Fibroblast of mammary gland (primary cell): ENCODE measurements around the gene MYCN.

ENCODE experiments used
- DNase-seq: peaks from one replicate; pipeline ENCODE4 v3.0.0-alpha.2; 2010; ENCODE audit warnings: low read depth
- H3K4me3 ChIP-seq: 2 replicates; pipeline ENCODE4 v1.5.1; 2011; ENCODE audit warnings: low read depth, mild to moderate bottlenecking, low read length, moderate library complexity; ENCODE audit not compliant: control insufficient read depth
- TF ChIP-seq, protein P1 (sequence below): conservative IDR thresholded peaks from 2 replicates; pipeline ENCODE4 v1.5.1; 2011; ENCODE audit warnings: low read depth, low read length, inconsistent platforms; ENCODE audit not compliant: control insufficient read depth, insufficient read depth

MYCN gene

DNA sequence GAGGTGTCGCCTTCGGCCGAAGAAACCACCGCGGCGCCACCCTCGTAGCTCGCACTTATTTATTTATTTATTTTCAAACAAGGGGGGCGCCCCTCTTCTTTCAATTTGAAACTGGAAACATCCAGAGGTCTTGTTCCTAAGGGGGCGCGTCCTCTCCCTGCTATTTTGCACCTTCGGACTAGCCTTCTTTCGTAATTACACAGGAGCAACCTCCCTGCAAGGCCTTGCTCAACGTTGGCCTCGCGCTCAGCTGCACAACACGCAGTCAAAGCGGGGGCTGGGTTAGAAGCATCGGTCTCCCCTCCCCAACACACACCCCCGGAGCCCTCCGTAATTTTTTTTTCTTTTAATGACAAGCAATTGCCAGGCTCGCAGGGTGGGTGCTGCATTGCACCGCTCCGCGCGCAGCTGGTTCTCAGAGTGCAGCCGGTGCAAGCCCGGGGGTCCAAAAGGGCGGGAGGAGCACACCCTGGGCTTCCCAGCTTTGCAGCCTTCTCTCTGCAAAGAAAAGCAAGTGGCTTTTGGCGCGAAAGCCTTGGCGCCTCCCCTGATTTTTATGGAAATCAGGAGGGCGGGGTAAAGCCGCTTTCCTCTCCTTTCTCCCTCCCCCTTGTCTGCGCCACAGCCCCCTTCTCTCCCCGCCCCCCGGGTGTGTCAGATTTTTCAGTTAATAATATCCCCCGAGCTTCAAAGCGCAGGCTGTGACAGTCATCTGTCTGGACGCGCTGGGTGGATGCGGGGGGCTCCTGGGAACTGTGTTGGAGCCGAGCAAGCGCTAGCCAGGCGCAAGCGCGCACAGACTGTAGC lies at the start of gene MYCN:
TSS of gene MYCN (plus strand) at position 697 of the 807 bp plus-strand sequence. CDS start 1,515 bp downstream, outside the sequence.
- no peak within 1 kb of the TSS for H3K4me3 ChIP-seq
- TF ChIP-seq, protein P1, sequence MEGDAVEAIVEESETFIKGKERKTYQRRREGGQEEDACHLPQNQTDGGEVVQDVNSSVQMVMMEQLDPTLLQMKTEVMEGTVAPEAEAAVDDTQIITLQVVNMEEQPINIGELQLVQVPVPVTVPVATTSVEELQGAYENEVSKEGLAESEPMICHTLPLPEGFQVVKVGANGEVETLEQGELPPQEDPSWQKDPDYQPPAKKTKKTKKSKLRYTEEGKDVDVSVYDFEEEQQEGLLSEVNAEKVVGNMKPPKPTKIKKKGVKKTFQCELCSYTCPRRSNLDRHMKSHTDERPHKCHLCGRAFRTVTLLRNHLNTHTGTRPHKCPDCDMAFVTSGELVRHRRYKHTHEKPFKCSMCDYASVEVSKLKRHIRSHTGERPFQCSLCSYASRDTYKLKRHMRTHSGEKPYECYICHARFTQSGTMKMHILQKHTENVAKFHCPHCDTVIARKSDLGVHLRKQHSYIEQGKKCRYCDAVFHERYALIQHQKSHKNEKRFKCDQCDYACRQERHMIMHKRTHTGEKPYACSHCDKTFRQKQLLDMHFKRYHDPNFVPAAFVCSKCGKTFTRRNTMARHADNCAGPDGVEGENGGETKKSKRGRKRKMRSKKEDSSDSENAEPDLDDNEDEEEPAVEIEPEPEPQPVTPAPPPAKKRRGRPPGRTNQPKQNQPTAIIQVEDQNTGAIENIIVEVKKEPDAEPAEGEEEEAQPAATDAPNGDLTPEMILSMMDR, result peak; percentile 33
- peak; percentile 36 for DNase-seq

DNA sequence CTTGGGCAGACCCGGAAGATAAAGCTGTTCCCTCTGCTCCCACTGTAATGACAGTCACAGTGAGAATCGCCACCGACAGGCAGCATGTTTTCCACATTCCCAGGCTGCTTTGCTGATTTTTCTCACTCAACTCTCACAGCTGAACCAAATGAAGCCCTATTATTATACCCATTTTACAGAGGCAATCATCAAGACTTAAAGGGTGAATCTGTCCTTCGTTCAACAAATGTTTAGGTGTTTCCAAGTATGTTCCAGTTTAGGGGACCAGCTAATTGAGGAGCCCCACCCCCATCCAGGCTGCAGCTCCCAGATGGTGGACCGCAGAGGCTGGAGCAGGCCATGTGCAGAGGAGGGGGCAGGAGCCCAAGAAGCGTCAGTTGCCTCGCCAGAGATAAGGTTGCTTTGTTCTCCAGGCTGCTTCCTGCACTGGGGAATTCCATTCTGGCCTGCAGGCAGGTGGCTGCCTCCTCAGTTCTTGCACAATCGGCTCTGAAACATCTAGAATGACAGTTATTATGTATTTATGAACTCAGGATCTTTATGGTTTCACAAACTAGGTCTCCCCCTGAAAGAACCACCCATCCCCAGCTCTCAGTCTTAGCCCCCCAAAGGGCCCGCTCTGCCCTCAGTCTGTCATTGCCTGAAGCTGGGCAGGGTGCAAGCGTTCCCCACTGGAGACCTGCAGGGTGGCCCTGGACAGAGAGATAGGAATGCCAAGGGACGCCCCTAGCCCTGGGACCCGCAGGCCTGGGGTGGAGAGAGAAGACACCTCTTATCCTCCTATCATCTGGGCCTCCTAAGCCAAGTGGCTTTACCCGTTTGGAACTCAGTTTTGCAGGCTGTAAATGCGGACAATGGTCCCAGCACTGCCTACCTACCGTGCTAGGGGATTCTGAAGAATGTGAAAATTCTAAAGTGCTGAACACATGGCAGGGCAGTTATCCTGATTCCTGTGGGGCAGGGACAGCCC lies 49.1 kb upstream of the MYCN start:
- H3K4me3 ChIP-seq, result no peak overlapping the region
- TF ChIP-seq, protein P1, result no peak
- no peak for DNase-seq

DNA sequence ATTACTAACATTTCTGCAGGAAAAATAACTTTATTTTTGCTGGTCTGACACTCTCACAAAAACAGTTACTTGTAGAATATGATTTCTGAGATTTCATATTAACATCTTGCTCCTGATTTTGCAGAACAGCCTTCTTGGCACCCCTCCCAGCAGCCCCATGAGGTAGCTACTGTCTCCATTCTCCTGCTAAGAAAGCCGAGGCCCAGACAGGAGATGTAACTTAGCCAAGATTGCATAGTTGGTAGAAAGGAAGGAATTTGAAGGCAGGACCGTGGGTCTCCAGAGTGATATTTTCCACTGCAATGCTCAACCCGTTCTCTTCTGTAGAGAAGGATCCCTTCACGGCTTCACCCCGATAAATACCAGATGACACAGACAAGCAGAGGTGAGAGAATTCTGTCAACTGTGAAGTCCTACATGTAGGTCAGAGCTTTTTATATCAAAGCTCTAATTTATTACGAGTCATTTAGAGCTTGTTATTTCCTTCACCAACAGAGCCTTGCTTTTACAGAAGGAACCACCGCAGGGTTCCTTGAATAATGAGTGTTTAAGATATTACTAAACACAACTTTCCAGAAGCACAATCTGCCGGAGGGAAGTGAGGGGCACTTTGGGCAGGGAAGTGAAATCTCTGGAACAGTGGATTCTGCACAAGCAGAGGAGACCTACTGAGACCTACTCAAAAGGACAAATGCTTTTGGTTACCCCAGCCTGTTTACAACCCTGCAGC lies 48.0 kb upstream of the MYCN start:
- TF ChIP-seq, protein P1, result no peak
- no peak for DNase-seq
- no peak overlapping the region for H3K4me3 ChIP-seq

DNA sequence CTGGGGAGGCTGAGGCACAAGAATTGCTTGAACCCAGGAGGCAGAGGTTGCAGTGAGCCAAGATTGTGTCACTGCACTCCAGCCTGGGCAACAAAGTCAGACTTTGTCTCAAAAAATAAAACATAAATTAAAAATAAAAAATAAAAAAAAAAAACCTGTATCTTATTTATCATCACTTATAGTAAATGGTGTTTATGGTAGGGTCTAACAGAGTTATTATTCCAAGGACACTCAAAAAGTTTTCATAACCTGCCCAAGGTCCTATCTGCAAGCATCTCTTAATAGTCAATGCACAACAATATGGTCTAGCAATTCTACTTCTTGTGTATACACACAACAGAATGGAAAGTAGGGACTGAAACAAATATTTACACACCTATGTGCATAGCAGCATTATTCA lies 47.3 kb upstream of the MYCN start:
- TF ChIP-seq, protein P1, result no peak
- DNase-seq, result no peak
- no peak overlapping the region for H3K4me3 ChIP-seq

DNA sequence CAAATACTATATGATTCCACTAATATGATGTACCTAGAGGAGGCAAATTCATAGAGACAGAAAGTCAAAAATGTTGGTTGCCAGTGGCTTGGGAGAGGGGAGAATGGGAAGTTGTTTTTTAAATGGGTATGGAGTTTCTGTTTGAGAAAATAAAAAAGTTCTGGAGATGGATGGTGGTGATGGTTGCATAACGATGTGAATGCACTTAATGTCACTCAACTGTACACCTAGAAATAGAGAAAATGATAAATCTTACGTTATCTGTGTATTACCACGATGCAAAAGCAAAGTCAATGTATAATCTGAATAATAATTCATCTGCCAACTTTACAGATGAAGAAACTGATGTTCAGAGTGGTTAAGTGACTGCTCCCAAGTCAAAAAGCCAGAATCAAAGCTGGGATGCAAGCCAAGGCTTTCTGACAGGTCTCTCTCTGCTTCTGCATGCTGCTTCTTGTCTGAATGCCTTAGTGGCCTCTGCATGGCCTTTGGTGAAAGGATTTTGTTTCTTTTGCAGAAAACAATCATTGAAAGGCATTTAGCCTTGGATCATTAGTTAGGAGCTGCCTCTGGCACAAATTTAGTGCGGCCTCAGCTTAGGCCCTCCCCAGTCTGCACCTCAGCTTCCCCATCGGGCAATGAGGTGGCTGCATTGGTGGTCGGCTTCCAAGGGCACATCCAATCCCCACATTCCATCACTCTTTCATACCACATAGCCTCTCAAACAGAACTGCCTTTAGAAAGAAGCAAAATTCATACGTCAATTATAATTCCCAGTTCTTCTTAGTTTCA lies 46.5 kb upstream of the MYCN start:
- no peak overlapping the region for H3K4me3 ChIP-seq
- TF ChIP-seq, protein P1, result no peak

DNA sequence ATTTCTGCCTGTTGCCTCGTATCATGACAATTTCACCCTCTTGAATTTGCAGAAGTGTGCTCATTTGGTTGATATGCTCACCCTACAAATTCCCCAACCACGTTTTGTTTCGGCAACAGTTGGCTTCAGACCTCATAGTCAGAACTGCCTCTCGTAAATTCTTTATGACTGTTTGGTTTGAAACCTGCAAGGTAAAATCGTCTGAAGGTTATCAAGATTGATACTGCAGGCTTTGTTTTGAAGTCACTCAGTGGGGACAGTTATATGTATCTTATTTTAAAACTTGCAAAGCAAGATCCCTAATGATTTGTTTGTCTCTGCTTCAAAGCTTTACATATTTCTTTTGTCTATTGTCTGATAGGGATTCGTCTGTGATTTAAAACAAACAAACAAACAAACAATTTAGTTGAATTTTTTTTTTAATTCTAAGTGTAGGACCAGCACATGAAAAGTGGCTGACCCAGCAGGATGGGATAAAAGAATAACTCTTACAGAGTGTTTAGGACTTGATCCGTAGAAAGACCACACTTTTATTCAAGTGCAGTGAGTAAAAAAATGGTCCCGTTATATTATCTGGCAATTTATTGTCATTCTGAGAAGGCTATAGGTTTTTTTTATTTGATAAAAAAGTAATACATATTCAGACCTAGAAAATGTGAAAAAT lies 45.7 kb upstream of the MYCN start:
- TF ChIP-seq, protein P1, result no peak
- no peak overlapping the region for H3K4me3 ChIP-seq
- DNase-seq, result no peak

More for the DNA sequence above, 46.5 kb upstream of the MYCN start:
- DNase-seq, result no peak
